Lower leg skin (tissue), 4 donors: Measurements from ENCODE around the gene DHRS4L2. TPM values are rescaled to one million over a fixed set of nuclear protein-coding genes. Genes with fewer than 3 reads are reported as not detected.
"Not testable (repeated sequence)": the region's sequence is repeated elsewhere in the genome, so short reads cannot be mapped to it uniquely, and the experiment has no call there.

Source experiments
- DNase-seq, 2 donors: peaks; one replicate each; pipeline ENCODE4 v3.0.0-alpha.2; 2019; ENCODE audit warnings: low spot score in 2 of 2
- H3K4me3 ChIP-seq: fragments of 200-600 bp; sonication (generic); 2 replicates; pipeline ENCODE4 v1.5.1; 2017; ENCODE audit warnings: mild to moderate bottlenecking, low read depth; ENCODE audit not compliant: poor library complexity, severe bottlenecking
- POLR2A ChIP-seq, 2 donors: fragments of 450-650 bp; IDR thresholded peaks; one replicate each; pipeline ENCODE4 v1.6.1; 2016 to 2017; ENCODE audit warnings: antibody characterized with exemption in 2 of 2, mild to moderate bottlenecking in 1 of 2, moderate library complexity in 1 of 2
- WGBS, 2 donors: methylation state at CpG; one replicate each; pipeline ENCODE4 v1.1.5; 2018; 5-methylcytosine and 5-hydroxymethylcytosine counted together
- intact Hi-C: fragments of 100-400 bp; cut with DNase I; formaldehyde crosslinking; loops from one replicate; pipeline ENCODE4 v1.15.0; 2023; ENCODE audit warnings: low total_unique reads
- total RNA-seq, 4 donors: library from RNA; depleted of rRNA; stranded (reverse); fragments of >200 nt; gene quantifications; one replicate each; pipeline ENCODE4 v1.1.0, GENCODE V29; 2016
- TF ChIP-seq, protein P1 (sequence below), 3 donors: fragments of 450-650 bp; IDR thresholded peaks; one replicate each; pipeline ENCODE4 v1.5.1; 2016; ENCODE audit warnings: antibody characterized with exemption in 3 of 3, mild to moderate bottlenecking in 3 of 3, moderate library complexity in 2 of 3

The DHRS4L2 gene
- total RNA-seq, 4 donors from 2014 or later: 15.8 to 40.4 (median 23.3) TPM

DNA sequence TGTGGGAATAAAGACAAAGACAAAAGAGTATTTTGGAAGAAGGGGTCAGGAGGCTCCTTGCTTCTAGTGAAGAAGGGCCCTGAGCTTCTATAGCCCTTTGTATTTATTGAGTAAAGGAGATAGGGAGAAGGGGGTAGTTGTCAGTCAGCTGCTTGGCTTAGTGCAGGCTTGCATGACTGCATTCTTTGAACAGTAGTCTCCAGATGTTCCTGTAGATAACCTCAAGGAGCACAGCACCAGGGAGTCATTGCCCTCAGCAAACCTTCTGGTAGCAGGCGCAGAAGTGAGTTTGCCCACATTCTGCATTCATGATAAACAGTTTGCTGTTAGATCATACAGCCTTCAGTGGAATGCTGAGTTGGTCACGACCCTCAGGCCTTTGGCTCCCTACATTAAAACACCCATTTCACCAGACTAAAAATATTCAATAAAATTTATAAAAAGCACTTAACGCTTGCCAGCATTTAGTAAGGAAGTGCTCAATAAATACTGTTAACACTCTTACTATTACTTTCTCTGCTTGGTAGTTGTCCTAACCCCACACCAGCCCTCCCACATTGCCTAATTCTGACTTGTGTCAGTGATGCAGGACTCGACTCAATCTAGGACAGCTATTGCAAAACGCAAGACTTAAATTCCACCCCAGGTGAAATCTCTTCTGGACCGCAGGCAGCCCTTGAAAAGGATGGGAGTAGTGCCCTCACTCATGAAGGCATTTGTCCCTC is 38.2 kb upstream of the DHRS4L2 start:
- intact Hi-C loops: no loop called here
- H3K4me3 ChIP-seq: no peak overlapping the region
- 92 to 93% methylated on average over 6 of the region's 6 CpGs for WGBS, 2 donors
- TF ChIP-seq POLR2A (IDR thresholded peaks at IDR 0.05): no peak
- TF ChIP-seq, protein P1, sequence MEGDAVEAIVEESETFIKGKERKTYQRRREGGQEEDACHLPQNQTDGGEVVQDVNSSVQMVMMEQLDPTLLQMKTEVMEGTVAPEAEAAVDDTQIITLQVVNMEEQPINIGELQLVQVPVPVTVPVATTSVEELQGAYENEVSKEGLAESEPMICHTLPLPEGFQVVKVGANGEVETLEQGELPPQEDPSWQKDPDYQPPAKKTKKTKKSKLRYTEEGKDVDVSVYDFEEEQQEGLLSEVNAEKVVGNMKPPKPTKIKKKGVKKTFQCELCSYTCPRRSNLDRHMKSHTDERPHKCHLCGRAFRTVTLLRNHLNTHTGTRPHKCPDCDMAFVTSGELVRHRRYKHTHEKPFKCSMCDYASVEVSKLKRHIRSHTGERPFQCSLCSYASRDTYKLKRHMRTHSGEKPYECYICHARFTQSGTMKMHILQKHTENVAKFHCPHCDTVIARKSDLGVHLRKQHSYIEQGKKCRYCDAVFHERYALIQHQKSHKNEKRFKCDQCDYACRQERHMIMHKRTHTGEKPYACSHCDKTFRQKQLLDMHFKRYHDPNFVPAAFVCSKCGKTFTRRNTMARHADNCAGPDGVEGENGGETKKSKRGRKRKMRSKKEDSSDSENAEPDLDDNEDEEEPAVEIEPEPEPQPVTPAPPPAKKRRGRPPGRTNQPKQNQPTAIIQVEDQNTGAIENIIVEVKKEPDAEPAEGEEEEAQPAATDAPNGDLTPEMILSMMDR (IDR thresholded peaks at IDR 0.05): no peak
- DNase-seq: no peak

- 67 to 83% methylated on average over 3 of the region's 3 CpGs for WGBS, 2 donors
- H3K4me3 ChIP-seq, DNase-seq, intact Hi-C loops: not testable (repeated sequence)
Measured at GRCh38 chr14:23951136-23951466, 37.6 kb upstream of the DHRS4L2 start.

DNA sequence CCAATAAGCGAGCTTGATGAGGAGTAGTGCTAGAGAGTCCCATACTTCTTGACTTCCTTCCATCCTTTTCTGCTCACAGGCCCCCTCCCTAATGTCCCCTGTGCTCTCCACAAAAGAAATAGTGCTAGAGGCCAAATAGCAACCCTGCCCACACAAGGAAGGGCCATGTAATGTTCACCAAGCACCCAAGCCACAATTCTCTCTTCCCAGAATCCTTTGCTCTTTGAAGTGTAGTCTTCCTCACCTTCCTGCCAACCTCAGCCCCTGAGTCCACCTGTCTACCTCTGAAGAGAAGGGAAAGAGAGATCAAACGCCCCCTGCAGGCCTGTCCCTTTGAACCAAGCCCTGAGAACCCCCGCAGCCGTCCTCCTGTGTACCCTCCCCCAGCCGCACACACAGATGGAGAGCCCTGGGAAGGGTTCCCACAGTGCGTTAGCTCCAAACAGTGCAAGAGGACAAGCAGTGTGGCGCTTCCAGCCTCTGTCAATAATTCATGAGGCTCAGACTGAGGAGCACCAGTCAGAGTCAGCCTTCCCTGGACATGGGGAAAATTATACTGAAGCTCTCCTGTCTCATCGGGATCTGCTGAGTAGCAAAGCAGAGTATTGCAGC is 37.0 kb upstream of the DHRS4L2 start:
- no peak overlapping the region for H3K4me3 ChIP-seq
- DNase-seq: no peak
- no peak for TF ChIP-seq POLR2A (IDR thresholded peaks at IDR 0.05)
- TF ChIP-seq, protein P1 (IDR thresholded peaks at IDR 0.05): no peak
- intact Hi-C loops: no loop called here
- 63 to 67% methylated on average over 8 of the region's 8 CpGs for WGBS, 2 donors

GRCh38 chr14:23953116-23953463 is 35.6 kb upstream of the DHRS4L2 start:
- 36 to 45% methylated on average over 6 of the region's 6 CpGs for WGBS, 2 donors
- DNase-seq, intact Hi-C loops: not testable (repeated sequence)
- peak overlapping the region; percentile 68 for H3K4me3 ChIP-seq

DNA sequence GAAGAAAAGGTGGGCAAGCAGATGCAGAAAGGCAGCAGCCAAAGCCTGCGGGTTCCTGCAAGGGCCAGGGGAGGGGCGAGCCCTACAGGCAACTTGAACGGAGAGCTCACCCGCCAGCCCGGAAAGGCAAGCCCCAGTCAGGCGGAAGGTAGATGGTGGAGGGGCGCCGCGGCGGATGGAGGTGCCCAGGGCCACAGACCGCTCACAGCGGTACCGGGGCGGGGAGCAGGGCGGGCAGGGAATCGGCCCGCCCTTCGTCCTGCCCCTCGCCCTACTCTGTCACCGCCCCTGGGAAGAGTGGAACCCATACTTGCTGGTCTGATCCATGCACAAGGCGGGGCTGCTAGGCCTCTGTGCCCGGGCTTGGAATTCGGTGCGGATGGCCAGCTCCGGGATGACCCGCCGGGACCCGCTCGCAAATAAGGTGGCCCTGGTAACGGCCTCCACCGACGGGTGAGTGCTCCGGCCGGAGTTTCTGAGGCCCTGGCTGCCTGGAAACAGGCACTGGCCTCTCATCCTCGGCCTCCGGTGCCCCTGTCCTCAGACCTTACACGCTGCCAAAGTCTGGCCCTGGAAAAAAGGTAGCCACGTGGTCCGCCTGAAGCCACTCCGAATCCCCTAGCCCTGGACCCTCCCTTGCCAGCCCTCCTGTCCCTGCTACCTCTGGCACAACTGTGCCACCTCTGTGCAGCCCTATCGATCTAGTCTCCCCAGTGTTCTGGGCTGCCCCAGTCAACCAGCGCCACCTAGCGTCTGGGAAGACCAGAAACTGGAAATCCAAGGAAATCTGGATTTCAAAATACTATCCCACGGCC is 35.1 kb upstream of the DHRS4L2 start, which contains the start of gene DHRS4:
TSS of gene DHRS4 (plus strand) at position 307 of the 815 bp plus-strand sequence. CDS start at position 326, 19 bp downstream.
- intact Hi-C loops: no loop called here
- WGBS, 2 donors: 0 to 1% methylated on average over 32 to 41 of the region's 44 CpGs
- TF ChIP-seq POLR2A (IDR thresholded peaks at IDR 0.05): no peak
- TF ChIP-seq, protein P1 (IDR thresholded peaks at IDR 0.05): peak in 1 of 3 donors; percentile 87
- DNase-seq: peak; percentile 73 to 95
- H3K4me3 ChIP-seq: peak within 1 kb of the TSS; percentile 68

GRCh38 chr14:23954279-23954614 is 34.5 kb upstream of the DHRS4L2 start:
- intact Hi-C loops, DNase-seq, H3K4me3 ChIP-seq: not testable (repeated sequence)
- 11 to 12% methylated on average over 6 of the region's 6 CpGs for WGBS, 2 donors

GRCh38 chr14:23954965-23955364 is 33.8 kb upstream of the DHRS4L2 start:
- DNase-seq, H3K4me3 ChIP-seq, intact Hi-C loops: not testable (repeated sequence)
- 47 to 65% methylated on average over 18 to 20 of the region's 20 CpGs for WGBS, 2 donors

DNA sequence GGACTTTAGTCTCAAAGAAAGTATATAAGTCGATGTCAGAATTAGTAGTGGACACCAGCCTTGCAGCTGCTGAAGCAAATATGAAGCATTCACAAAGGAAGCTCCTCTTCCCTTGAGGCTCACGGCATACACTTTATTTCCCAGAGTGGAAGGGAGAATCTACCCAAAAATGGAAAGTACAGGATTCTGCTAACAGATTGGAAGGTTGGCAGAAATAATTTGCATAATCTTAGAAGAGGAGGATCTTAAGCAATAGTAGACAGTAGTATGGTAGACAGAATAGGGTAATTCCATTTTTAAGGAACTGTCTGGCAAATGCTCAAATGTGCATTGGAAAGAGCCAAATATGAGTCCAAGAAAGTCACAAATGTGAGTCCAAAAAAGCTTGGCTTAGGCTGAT is 32.9 kb upstream of the DHRS4L2 start:
- DNase-seq, intact Hi-C loops, H3K4me3 ChIP-seq: not testable (repeated sequence)
- 79 to 88% methylated on average over 2 of the region's 2 CpGs for WGBS, 2 donors

GRCh38 chr14:23957913-23958569 is 30.7 kb upstream of the DHRS4L2 start:
- 80 to 89% methylated on average over 9 of the region's 9 CpGs for WGBS, 2 donors
- H3K4me3 ChIP-seq, intact Hi-C loops, DNase-seq: not testable (repeated sequence)

DNA sequence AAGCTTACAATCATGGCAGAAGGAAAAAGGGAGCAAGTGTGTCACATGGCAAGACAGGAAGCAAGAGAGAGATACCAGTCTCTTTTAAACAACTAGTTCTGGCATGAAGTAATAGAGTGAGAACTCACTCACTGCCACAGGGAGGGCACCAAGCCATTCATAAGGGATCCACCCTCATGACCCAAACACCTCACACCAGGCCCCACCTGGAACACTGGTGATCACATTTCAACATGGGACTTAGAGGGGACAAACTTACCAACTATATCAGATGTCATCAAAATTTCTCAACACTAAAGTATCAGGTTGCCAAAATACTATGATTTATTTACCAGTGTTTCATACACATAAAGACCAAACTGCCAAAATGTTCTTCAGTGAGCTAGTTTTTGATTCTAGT is 27.8 kb upstream of the DHRS4L2 start:
- intact Hi-C loops, DNase-seq, H3K4me3 ChIP-seq: not testable (repeated sequence)

- WGBS, 2 donors: 82% methylated on average over 1 of the region's 2 CpGs; no CpG with 5 or more reads in 1 of the 2 donors
- DNase-seq, intact Hi-C loops, H3K4me3 ChIP-seq: not testable (repeated sequence)
Measured at GRCh38 chr14:23961704-23962103, 27.0 kb upstream of the DHRS4L2 start.
